ENCODE measurements around the gene SOX6. TPM values are rescaled to one million over a fixed set of nuclear protein-coding genes. Genes with fewer than 3 reads are reported as not detected.

Gene SOX6
- total and polyA plus RNA-seq, 2 donors (not counting 3 experiments of a cell fraction or from before 2014, with no cell fraction given) = 0.14 to 3.7 TPM

GRCh38 chr11:16169541-16169940, 186.8 kb downstream of the SOX6 start:
- POLR2A ChIA-PET = no interaction called here
- DNase-seq (ENCODE audit: low read depth, low spot score) = no peak

GRCh38 chr11:16167706-16168487, 188.4 kb downstream of the SOX6 start:
- Histone ChIP-seq H3K4me3 (replicated peaks in 1 of 3; ENCODE audit: insufficient read depth in 1 of 3, low read depth in 1 of 3, low read length in 3 of 3) (no peak overlapping the region), H3K27me3 (ENCODE audit: control insufficient read depth in 2 of 2, insufficient read depth in 2 of 2, low read length in 2 of 2) (no peaks in the 10 kb centered on the region), H3K4me1 (ENCODE audit: control insufficient read depth, extremely low read depth, insufficient read depth, low read length) (no peaks in the 10 kb centered on the region), H3K4me2 (ENCODE audit: insufficient read depth, low read length) (no peak overlapping the region), H3K27ac (ENCODE audit: insufficient read depth, low read depth, low read length) (no peak overlapping the region), H4K20me1 (replicated peaks; ENCODE audit: control insufficient read depth, extremely low read depth, insufficient read depth, low read length) (no peaks in the 10 kb centered on the region), H3K79me2 (ENCODE audit: control insufficient read depth, insufficient read depth, low read length) (no peaks in the 10 kb centered on the region), H2AFZ (ENCODE audit: low read depth, low read length) (no peak overlapping the region), H3K9me1 (replicated peaks; ENCODE audit: control insufficient read depth, extremely low read depth, insufficient read depth, low read length) (no peaks in the 10 kb centered on the region), H3K9ac (replicated peaks; ENCODE audit: extremely low read depth, insufficient read depth, low read length) (no peak overlapping the region), H3K9me3 (replicated peaks; ENCODE audit: control insufficient read depth, insufficient read depth, low read length) (no peaks in the 10 kb centered on the region), H3K36me3 (ENCODE audit: control insufficient read depth in 2 of 2, extremely low read depth in 1 of 2, insufficient read depth in 2 of 2, low read length in 2 of 2) (no peaks in the 10 kb centered on the region)
- DNase-seq (ENCODE audit: low read depth, low spot score) = no peak
- ChIA-PET POLR2A (no interaction called here), CTCF (interaction anchor here (0.6 kb wide), 1 partner anchor 48 kb away, joined by 3 read pairs; no protein-coding TSS in a partner anchor)
- intact Hi-C loops (cut with micrococcal nuclease) = no loop called here
- FAIRE-seq = no peak
- TF ChIP-seq MYC (IDR thresholded peaks at IDR 0.05; ENCODE audit: low read depth, low read length) (no peak), FOS (IDR thresholded peaks at IDR 0.05; ENCODE audit: borderline replicate concordance, insufficient read depth, low read length) (no peak), GATA2 (IDR thresholded peaks at IDR 0.05; ENCODE audit: insufficient read depth, insufficient read length, low read depth, low read length) (no peak), MAX (IDR thresholded peaks at IDR 0.05; ENCODE audit: insufficient read depth, insufficient read length) (no peak), JUN (IDR thresholded peaks at IDR 0.05; ENCODE audit: borderline replicate concordance, insufficient read depth, insufficient read length, low read depth) (no peak)
- dilution Hi-C loops (cut with MboI; ENCODE audit: extremely low pct_ligation_motif_present, low sequenced_read_pairs) = no loop called here
- BruUV-seq (replicated peaks) = no TSS peak

More at GRCh38 chr11:16169541-16169940, 186.8 kb downstream of the SOX6 start:
- Histone ChIP-seq H3K9ac (replicated peaks; ENCODE audit: extremely low read depth, insufficient read depth, low read length) (no peak overlapping the region), H3K4me2 (ENCODE audit: insufficient read depth, low read length) (no peak overlapping the region), H3K4me3 (replicated peaks in 1 of 3; ENCODE audit: insufficient read depth in 1 of 3, low read depth in 1 of 3, low read length in 3 of 3) (no peak overlapping the region), H3K27me3 (ENCODE audit: control insufficient read depth in 2 of 2, insufficient read depth in 2 of 2, low read length in 2 of 2) (no peaks in the 10 kb centered on the region), H4K20me1 (replicated peaks; ENCODE audit: control insufficient read depth, extremely low read depth, insufficient read depth, low read length) (no peaks in the 10 kb centered on the region), H3K27ac (ENCODE audit: insufficient read depth, low read depth, low read length) (no peak overlapping the region), H2AFZ (ENCODE audit: low read depth, low read length) (no peak overlapping the region), H3K36me3 (ENCODE audit: control insufficient read depth in 2 of 2, extremely low read depth in 1 of 2, insufficient read depth in 2 of 2, low read length in 2 of 2) (no peaks in the 10 kb centered on the region), H3K79me2 (ENCODE audit: control insufficient read depth, insufficient read depth, low read length) (no peaks in the 10 kb centered on the region), H3K9me3 (replicated peaks; ENCODE audit: control insufficient read depth, insufficient read depth, low read length) (no peaks in the 10 kb centered on the region), H3K4me1 (ENCODE audit: control insufficient read depth, extremely low read depth, insufficient read depth, low read length) (no peaks in the 10 kb centered on the region), H3K9me1 (replicated peaks; ENCODE audit: control insufficient read depth, extremely low read depth, insufficient read depth, low read length) (no peaks in the 10 kb centered on the region)
- intact Hi-C loops (cut with micrococcal nuclease) (no loop called here), dilution Hi-C loops (cut with MboI; ENCODE audit: extremely low pct_ligation_motif_present, low sequenced_read_pairs) (no loop called here)
- CTCF ChIA-PET = interaction anchor here (1.2 kb wide), 1 partner anchor 67 kb away, joined by 3 read pairs; no protein-coding TSS in a partner anchor
- no TSS peak for BruUV-seq (replicated peaks)
- no peak for TF ChIP-seq FOS (IDR thresholded peaks at IDR 0.05; ENCODE audit: borderline replicate concordance, insufficient read depth, low read length)
- no peak for TF ChIP-seq POLR2AphosphoS5 (IDR thresholded peaks at IDR 0.05; ENCODE audit: insufficient read depth, low read depth, low read length)
- no peak for TF ChIP-seq MAX (IDR thresholded peaks at IDR 0.05; ENCODE audit: insufficient read depth, insufficient read length)
- TF ChIP-seq EZH2 (IDR thresholded peaks at IDR 0.05; ENCODE audit: borderline replicate concordance, low read depth, low read length, severe bottlenecking) = no peak
- no peak for TF ChIP-seq GATA2 (IDR thresholded peaks at IDR 0.05; ENCODE audit: insufficient read depth, insufficient read length, low read depth, low read length)
- TF ChIP-seq JUN (IDR thresholded peaks at IDR 0.05; ENCODE audit: borderline replicate concordance, insufficient read depth, insufficient read length, low read depth) = no peak
- TF ChIP-seq MYC (IDR thresholded peaks at IDR 0.05; ENCODE audit: low read depth, low read length) = no peak
- no peak for FAIRE-seq
